Liver (tissue), 9 donors: ENCODE measurements around the gene PTH1R. TPM values are rescaled to one million over a fixed set of nuclear protein-coding genes. Genes with fewer than 3 reads are reported as not detected.

Source experiments
- DNase-seq: peaks from one replicate; pipeline ENCODE4 v3.0.0-alpha.2; 2017; ENCODE audit warnings: low spot score
- H3K27ac ChIP-seq, 2 donors: one replicate each; pipeline ENCODE4 v1.7.0; 2013; ENCODE audit warnings: inconsistent platforms in 2 of 2, low read length in 2 of 2, control low read depth in 1 of 2, low read depth in 1 of 2, mild to moderate bottlenecking in 1 of 2
- H3K27me3 ChIP-seq, 4 donors: one replicate each; pipeline versions ENCODE4 v1.6.1 to v1.7.0; 2013; ENCODE audit warnings: low read length in 3 of 4, inconsistent platforms in 1 of 4, mild to moderate bottlenecking in 1 of 4, moderate library complexity in 1 of 4; ENCODE audit not compliant: control insufficient read depth in 4 of 4, insufficient read depth in 4 of 4
- H3K36me3 ChIP-seq, 4 donors: one replicate each; pipeline versions ENCODE4 v1.6.1 to v1.7.0; 2013; ENCODE audit warnings: low read length in 3 of 4, mild to moderate bottlenecking in 3 of 4, low read depth in 1 of 4, moderate library complexity in 1 of 4; ENCODE audit not compliant: control insufficient read depth in 4 of 4, insufficient read depth in 3 of 4
- H3K4me1 ChIP-seq, 4 donors: one replicate each; pipeline versions ENCODE4 v1.6.1 to v1.7.0; 2013; ENCODE audit warnings: low read length in 3 of 4, mild to moderate bottlenecking in 3 of 4, moderate library complexity in 1 of 4; ENCODE audit not compliant: control insufficient read depth in 4 of 4, insufficient read depth in 4 of 4
- H3K4me3 ChIP-seq, 3 donors: one replicate each; pipeline versions ENCODE4 v1.6.1 to v1.7.0; 2013; ENCODE audit warnings: low read length in 3 of 3, control low read depth in 1 of 3, low read depth in 1 of 3, mild to moderate bottlenecking in 1 of 3
- H3K9ac ChIP-seq, 2 donors: one replicate each; pipeline ENCODE4 v1.7.0; 2013; ENCODE audit warnings: low read length in 2 of 2, mild to moderate bottlenecking in 2 of 2, moderate library complexity in 2 of 2, control low read depth in 1 of 2, low read depth in 1 of 2
- H3K9me3 ChIP-seq, 4 donors: one replicate each; pipeline versions ENCODE4 v1.6.1 to v1.7.0; 2013; ENCODE audit warnings: low read length in 3 of 4; ENCODE audit not compliant: control insufficient read depth in 4 of 4
- ATF3 ChIP-seq: IDR thresholded peaks from 2 replicates; pipeline ENCODE4 v1.6.1; 2016; ENCODE audit warnings: antibody characterized with exemption
- CTCF ChIP-seq: fragments of 150-350 bp; IDR thresholded peaks from 2 replicates; pipeline ENCODE4 v1.5.1; 2017; ENCODE audit warnings: improper control_type of control experiment, low read depth, low read length; ENCODE audit not compliant: missing input control
- EGR1 ChIP-seq, 2 donors: IDR thresholded peaks; 2 replicates each; pipeline ENCODE4 v1.6.1; 2016 to 2018; ENCODE audit warnings: antibody characterized with exemption in 2 of 2, low read depth in 2 of 2
- FOXA1 ChIP-seq: IDR thresholded peaks from 2 replicates; pipeline ENCODE4 v1.6.1; 2016; ENCODE audit warnings: antibody characterized with exemption
- FOXA2 ChIP-seq: IDR thresholded peaks from 2 replicates; pipeline ENCODE4 v1.6.1; 2016; ENCODE audit warnings: antibody characterized with exemption
- GABPA ChIP-seq, 2 donors: IDR thresholded peaks in 1 of 2; conservative IDR thresholded peaks in 1 of 2; 2 replicates each; pipeline ENCODE4 v1.6.1; 2016; ENCODE audit warnings: antibody characterized with exemption in 2 of 2, mild to moderate bottlenecking in 1 of 2, moderate library complexity in 1 of 2
- HNF4A ChIP-seq, 2 donors: conservative IDR thresholded peaks; 2 replicates each; pipeline ENCODE4 v1.6.1; 2016; ENCODE audit warnings: antibody characterized with exemption in 2 of 2, mild to moderate bottlenecking in 2 of 2
- MAX ChIP-seq: IDR thresholded peaks from 2 replicates; pipeline ENCODE4 v1.6.1; 2016; ENCODE audit warnings: antibody characterized with exemption
- NR2F2 ChIP-seq: IDR thresholded peaks from 2 replicates; pipeline ENCODE4 v1.6.1; 2016; ENCODE audit warnings: antibody characterized with exemption
- RAD21 ChIP-seq, 2 donors: IDR thresholded peaks; 2 replicates each; pipeline ENCODE4 v1.6.1; 2016; ENCODE audit warnings: antibody characterized with exemption in 2 of 2, mild to moderate bottlenecking in 2 of 2
- REST ChIP-seq: IDR thresholded peaks from 2 replicates; pipeline ENCODE4 v1.6.1; 2016; ENCODE audit warnings: antibody characterized with exemption, mild to moderate bottlenecking
- RXRA ChIP-seq, 2 donors: IDR thresholded peaks; 2 replicates each; pipeline ENCODE4 v1.6.1; 2017 to 2018; ENCODE audit warnings: antibody characterized with exemption in 2 of 2, mild to moderate bottlenecking in 1 of 2
- ZBTB33 ChIP-seq: IDR thresholded peaks from 2 replicates; pipeline ENCODE4 v1.6.1; 2016; ENCODE audit warnings: antibody characterized with exemption
- WGBS: extraction: QIAGEN DNeasy Blood & Tissue Kit; methylation state at CpG from one replicate; pipeline ENCODE4 v1.1.7; 2013; 5-methylcytosine and 5-hydroxymethylcytosine counted together
- polyA plus RNA-seq, 2 donors: library from polyadenylated mRNA; stranded (reverse) in 1 of 2; unstranded in 1 of 2; fragments of 200-250 nt in 1 of 2; fragments of >200 nt in 1 of 2; fragmentation: Nextera tagmentation in 1 of 2; extraction: Ambion mirVana in 1 of 2; gene quantifications; one replicate each; pipeline versions ENCODE4 v1.2.1 to v1.2.3, GENCODE V29; 2013 to 2015
- total RNA-seq, 2 donors: library from RNA; depleted of rRNA; stranded (reverse); fragments of >200 nt; gene quantifications; one replicate each; pipeline ENCODE4 v1.2.3, GENCODE V29; 2014
- donor health status: healthy.
- donor health status: healthy.
- donor health status: healthy.
- donor health status: healthy.
- donor health status: healthy.

The PTH1R gene
- total and polyA plus RNA-seq, 4 donors: 7.2 to 28.4 (median 23.6) TPM

- H3K9ac ChIP-seq: peak overlapping the region; percentile 57 to 88
- peak; percentile 73 for DNase-seq
- 1% methylated on average over 53 of the region's 53 CpGs for WGBS
- TF ChIP-seq RXRA (IDR thresholded peaks at IDR 0.05) (peak in 1 of 2 donors; percentile 20), MAX (peak; percentile 7), EGR1 (IDR thresholded peaks at IDR 0.05; ENCODE audit: low read depth in 2 of 2) (no peak), FOXA2 (no peak), NR2F2 (no peak), ATF3 (no peak), CTCF (peak; percentile 44), GABPA (IDR thresholded peaks at IDR 0.05 in 1 of 2, conservative IDR thresholded peaks at IDR 0.05 in 1 of 2) (peak in 1 of 2 donors; percentile 61), FOXA1 (no peak), ZBTB33 (no peak), RAD21 (IDR thresholded peaks at IDR 0.05) (peak; percentile 42 to 65), REST (no peak), HNF4A (conservative IDR thresholded peaks at IDR 0.05) (peak; percentile 46 to 52)
- H3K36me3 ChIP-seq: no peaks in the 10 kb centered on the region
- H3K4me1 ChIP-seq: peaks cover 2 to 20% (median 13%) of the 10 kb centered on the region in 4 donors
- H3K27ac ChIP-seq: peak overlapping the region; percentile 87 to 91
- H3K9me3 ChIP-seq: peaks cover 0 to 6% (median 0%) of the 10 kb centered on the region in 4 donors
- peak overlapping the region; percentile 69 to 83 (median 80) for H3K4me3 ChIP-seq
- H3K27me3 ChIP-seq: no peaks in the 10 kb centered on the region
Measured at GRCh38 chr3:46845860-46846623, 31.5 kb upstream of the PTH1R start.
